Glomerular visceral epithelial cell (primary cell): ENCODE results near the gene USP24.
A peak's percentile ranks its signal among the peaks of the same experiment; 100 is the strongest.

ENCODE experiments used
- DNase-seq: peaks from one replicate; pipeline ENCODE4 v3.0.0-alpha.2; 2016; ENCODE audit errors: extremely low spot score

The USP24 gene, protein sequence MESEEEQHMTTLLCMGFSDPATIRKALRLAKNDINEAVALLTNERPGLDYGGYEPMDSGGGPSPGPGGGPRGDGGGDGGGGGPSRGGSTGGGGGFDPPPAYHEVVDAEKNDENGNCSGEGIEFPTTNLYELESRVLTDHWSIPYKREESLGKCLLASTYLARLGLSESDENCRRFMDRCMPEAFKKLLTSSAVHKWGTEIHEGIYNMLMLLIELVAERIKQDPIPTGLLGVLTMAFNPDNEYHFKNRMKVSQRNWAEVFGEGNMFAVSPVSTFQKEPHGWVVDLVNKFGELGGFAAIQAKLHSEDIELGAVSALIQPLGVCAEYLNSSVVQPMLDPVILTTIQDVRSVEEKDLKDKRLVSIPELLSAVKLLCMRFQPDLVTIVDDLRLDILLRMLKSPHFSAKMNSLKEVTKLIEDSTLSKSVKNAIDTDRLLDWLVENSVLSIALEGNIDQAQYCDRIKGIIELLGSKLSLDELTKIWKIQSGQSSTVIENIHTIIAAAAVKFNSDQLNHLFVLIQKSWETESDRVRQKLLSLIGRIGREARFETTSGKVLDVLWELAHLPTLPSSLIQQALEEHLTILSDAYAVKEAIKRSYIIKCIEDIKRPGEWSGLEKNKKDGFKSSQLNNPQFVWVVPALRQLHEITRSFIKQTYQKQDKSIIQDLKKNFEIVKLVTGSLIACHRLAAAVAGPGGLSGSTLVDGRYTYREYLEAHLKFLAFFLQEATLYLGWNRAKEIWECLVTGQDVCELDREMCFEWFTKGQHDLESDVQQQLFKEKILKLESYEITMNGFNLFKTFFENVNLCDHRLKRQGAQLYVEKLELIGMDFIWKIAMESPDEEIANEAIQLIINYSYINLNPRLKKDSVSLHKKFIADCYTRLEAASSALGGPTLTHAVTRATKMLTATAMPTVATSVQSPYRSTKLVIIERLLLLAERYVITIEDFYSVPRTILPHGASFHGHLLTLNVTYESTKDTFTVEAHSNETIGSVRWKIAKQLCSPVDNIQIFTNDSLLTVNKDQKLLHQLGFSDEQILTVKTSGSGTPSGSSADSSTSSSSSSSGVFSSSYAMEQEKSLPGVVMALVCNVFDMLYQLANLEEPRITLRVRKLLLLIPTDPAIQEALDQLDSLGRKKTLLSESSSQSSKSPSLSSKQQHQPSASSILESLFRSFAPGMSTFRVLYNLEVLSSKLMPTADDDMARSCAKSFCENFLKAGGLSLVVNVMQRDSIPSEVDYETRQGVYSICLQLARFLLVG (N-terminal part only)

DNA sequence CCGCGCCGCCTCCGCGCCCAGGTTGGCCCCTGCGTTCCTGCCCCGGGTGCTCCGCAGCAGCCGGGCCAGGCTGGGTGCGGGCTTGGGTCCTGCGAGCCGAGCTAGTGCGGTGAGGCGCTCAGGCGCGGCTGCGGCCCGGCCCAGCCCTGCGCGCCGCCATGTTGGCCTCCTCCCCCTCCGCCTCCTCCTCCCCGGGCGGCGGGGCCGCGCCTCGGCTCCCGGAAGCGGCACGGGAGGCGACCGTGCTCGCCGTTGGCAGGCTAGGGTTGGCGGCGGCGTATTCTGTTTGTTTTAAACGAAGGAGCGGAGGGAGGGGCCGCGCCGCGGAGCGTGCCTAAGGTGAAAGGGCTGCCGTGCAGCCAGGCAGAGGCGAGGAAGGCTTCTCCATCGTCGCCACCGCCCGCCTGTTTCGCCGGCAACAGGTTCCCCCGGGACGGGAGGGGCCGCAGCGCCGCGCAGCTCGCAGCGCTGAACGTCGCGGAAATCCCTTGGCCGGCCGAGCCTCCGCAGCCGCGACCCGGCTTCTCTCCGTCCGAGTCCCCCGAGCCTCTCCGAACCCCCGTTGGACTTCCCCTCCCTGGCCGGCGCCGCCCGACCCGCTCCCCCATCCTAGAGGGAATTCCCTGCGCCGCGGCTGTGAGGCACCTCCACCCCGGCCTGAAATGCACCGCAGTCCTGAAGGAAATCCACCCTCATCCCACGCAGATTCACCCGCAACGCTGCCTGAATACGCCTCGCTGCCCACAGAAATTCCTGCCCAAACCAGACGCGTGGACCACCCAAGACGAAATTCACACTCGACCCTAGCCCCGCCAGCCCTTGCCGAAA is at the start of gene USP24:
TSS of gene USP24 (minus strand) at position 171 of the 828 bp plus-strand sequence. CDS start 251 bp downstream, outside the sequence.
- DNase-seq, result peak; percentile 77

DNA sequence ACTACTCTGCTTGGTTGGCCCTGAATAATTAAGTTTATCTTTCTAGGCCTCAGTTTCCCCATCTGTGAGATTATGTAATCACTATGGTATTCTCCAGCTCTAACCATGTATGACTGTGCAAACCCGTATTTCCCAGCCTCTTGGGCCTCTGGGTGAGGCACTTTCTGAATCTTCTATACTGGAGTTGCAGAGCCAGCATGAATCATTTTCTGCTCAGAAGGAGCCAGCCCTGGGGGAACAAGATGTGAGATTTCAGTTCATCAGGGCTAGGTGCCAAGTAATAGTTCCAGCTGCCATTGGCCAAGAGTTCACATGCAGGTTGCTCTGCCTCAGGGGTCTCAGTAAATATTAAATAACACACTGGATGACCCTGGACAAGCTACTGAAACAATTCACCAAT is 47.7 kb upstream of the USP24 start:
- no peak for DNase-seq

DNA sequence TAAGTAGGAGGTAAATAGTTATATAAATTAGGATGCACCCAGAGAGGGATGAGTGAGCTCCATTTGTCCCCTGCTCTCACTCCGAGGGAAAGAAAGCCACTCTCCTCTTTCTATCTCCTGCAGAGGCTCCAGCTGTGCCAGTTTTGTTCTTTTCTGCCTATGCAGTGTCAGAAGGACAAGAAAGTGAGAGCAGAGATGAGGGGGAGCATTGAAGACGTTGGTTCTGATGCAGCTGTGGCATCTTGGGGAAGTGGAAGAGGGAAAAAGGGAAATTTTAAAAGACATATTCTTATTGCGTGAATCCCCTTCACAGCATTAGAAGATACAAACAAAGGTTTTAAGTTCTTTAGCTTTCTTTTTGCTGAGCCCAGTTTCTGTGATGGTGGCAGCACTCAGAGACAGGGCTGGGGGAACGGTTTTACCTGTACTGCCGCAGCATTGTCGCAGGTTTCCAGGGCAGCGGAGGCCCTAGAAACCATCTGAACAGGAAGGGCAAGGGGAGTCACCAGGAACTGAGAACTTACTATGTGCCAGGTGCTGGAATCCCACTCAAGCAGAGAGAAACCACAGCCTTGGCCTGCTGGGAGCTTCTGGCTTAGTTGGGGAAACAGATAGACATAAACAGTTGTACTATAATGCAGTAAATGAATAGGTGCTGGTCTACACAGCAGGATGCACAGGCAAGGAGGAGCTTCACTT is 44.9 kb upstream of the USP24 start:
- no peak for DNase-seq

DNA sequence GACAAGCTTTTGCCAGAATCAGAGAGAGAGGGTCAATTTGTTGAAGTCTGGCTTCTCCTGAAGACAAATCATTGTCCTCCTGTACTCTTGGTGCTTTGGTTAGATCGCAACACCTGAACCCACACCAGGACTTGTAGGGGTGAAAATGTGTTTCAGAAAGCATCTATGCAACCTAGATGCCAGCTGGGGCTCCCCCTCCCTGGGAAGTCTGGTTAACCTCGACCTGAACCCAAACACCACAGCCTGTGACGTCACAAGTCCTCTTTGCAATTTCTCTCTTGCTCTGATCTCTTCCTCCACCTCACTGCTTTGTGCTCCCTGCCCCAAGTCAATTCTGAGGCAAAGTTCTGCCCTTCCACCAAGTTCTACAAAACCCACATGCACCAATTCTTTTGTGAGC is 42.8 kb upstream of the USP24 start:
- no peak for DNase-seq

DNA sequence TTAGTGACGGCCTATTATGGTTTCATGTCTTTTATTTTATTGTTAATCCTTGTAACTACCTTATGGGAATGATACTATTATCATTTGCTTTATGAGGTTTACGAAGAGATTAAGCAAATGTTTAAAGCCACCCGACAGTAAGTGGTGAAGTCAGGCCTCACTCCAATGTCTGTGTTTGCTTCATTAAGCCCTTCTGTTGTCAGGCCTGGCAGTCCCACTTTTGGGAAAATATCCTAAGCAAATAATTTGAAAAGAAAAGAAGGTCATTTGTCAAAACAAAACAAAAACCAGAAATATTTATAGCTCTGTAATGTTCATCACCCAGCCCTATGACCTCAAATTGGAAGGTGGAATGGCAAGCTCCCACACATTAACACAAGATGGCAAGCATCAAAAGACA is 40.7 kb upstream of the USP24 start:
- no peak for DNase-seq

DNA sequence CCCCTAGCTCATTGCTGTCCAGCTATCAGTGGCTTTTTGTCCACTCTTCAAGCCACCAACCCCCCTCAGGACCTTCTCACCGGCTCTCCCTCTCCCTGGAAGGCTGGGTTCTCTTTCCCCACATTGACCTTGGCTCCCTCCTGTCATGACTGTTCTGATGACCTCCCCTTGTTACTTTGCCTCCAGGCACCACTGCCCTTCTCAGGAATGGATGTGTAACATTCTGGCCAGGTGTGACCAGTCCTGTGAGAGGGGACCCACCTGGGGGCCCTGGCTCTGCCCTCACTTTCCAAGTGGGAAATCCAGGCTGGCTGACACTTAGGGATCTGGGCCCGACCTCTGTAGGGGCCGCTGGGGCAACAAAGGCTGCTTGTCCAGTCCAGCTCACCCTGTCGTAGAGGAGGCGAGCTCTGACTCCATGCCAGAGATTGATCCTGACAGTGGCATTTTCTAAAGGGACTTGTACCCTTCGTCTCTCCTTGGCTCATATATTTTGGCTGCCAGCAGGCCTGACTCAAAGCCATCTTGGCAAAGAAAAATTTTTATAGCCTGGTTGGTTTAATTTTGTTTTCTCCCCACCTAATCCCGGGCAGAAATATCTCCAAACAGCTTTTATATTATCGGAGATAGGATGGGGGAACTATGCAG is 37.9 kb upstream of the USP24 start:
- DNase-seq, result no peak

DNA sequence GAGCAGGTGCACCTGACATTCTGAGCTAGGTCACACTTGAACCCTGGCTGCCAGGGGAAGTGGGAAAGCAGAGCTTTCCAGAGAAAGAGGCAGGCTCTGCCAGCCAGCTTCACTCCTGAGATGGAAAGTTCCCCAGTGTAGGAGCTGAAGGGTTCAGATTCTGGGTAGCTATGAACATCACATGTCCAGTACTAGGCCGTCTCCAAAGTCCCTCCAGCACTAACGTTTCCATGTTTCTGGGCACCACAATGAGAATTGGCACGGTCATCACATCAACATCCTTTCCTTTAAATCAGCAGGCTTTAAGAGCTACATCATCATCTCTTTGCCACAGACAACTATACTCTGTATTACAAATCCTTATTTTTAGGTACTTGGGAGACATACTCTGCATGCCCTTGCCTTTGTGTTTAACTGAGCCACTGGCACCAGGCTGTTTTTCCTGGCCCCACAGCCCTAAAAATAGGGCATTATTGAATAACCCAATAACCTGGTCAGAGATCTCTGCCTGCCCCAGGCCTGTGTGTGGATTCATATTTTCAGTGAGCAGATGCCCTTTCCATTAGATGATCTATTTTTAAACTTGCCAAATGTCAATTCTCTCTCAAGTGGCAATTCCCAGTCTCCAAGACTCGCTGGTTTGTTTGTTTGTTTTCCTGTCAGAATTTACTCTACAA is 35.4 kb upstream of the USP24 start:
- no peak for DNase-seq

DNA sequence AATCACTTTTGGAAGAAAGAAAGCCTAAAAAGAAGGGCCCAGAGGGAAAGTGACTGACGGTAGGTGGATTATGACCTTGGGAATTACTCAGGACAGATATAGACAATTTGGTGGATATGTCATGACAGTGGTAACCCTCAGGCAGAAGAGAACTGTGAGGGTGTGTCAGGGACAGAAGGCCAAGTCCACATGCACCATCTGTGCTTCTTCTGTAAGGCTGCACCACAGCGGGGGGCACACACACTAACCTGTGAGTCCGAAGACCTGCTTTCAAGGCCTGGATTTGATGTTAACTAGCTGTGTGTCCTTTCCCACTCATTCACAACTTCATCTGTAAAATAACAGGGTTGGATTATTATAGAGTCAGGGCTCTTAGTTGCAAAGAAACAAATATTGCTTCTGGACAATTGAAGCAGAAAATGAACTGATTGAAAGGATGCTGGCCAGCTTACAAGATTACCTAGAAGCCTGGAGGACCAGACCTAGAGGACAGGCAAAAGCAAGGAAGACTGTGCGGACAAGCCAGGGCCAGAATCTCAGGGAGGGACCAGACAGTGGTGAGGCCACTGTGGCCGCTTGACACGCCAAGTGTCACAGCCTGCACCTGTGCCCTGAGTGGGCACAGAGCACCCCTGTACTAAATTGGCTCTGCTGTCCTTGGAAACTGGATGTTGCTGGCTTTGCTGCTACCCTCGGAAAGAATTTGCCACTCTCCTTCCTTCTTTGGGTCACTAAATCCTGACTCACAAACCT is 34.7 kb upstream of the USP24 start:
- DNase-seq, result no peak

DNA sequence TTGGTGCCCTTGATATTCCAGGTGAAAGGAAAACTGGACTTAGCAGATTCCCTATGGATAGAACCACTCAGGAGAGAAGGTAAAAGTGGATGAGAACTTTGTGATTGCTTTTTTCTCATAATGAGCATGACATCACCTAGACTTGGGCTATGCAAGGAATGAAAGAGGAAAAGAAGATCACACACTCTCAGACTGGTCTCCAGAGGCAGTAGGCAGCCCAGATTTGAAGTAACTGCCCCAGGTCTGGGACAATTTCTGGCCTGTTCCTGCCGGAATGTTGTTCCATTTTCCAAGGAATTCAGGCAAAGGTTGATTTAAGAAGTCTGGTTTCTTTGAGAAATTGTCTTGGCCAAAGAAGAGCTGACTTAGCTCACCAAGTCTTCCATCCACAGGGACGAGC is 31.7 kb upstream of the USP24 start:
- DNase-seq, result no peak

DNA sequence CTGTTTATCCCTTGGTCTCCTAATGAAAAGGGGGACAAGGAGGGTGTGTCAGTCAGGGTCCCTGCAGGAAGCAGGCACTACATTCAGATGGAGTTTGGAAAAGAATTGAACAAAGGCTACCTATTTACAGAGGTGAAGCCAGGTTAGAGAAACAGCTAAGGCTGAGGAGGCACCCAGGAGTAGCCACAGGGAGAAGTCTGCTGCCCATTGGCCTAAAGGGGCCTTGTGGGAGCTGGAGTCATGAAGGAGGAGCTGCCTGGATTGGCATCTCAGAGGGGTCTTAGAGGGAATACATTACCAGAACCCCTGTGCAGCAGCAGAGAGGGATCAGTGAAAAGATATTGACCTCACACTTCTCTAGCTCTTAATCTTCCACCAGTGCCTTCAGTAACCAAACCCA is 31.2 kb upstream of the USP24 start:
- DNase-seq, result no peak

DNA sequence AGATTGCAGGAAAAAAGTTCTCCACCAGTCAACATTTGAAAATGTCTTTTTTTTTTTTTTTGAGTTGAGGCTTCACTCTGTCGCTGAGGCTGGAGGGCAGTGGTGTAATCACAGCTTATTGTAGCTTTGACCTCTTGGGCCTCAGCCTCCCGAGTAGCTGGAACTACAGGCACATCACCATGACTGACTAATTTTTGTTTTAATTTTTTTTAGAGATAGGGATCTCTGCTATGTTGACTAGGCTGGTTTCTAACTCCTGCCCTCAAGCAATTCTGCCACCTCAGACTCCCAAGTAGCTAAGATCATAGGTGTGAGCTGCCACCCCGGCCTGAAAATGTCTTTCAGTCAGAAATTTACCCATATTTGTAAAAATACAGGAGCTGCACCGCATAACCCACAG is 30.6 kb upstream of the USP24 start:
- no peak for DNase-seq

DNA sequence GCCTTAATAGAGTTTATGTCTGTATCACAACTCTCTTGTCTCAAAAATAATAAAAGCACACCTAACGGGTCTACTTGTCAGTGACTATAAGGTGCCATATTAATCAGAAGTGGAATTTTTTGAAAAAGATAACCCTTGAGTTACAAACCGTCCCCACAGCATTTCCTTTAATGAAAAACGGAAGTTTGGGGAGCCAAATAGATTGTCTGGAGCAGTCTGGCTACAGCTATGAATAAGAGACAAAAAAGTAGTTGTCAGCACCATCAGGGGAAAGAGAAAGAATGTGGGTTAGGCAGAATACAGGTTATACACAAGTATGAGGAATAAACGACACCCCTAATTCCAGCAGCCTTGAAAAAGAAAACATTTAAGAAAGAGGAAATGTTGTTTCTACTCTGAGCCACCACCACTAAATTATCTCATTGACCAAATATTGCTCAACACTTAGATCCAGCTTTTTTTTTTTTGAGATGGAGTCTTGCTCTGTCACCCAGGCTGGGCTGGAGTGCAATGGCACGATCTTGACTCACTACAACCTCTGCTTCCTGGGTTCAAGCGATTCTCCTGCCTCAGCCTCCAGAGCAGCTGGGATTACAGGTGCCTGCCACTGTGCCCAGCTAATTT is 29.4 kb upstream of the USP24 start:
- peak; percentile 17 for DNase-seq

DNA sequence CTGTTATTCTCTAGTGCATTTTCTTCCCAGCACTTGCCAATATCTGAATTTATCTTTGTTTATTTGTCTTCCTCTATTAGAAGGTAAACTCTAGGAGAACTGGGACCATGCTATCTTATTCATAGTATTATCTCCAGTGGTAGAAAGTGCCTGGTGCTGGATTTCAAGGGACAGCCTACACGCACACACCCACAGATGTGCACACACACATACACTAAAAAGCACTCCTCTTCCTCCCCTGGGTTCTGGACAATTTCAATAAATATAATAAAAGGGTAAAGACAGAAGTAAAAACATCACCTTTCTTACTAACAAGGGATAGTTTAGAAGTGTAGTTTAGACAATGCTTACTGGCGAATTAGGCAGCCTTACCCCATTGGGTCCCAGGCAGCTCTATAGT is 28.5 kb upstream of the USP24 start:
- DNase-seq, result no peak

DNA sequence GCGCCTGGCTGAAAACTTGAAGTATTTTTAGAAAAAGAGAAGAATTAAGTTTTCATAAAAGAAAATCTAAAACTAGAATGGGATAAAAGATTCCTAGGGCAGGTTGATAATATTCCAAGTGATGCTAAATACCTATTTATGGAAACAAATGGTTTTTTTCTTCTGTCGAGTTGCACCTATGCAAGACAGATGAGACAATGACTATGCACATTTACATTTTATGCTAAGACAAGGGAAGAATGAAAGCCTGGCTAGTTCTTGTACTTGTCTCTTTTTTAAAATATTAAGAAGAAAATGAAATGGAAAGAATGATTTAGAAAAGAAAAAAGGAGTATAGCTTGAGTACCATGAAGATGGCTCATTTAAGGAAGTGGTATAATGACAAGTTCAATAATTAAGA is 24.4 kb upstream of the USP24 start:
- DNase-seq, result no peak

DNA sequence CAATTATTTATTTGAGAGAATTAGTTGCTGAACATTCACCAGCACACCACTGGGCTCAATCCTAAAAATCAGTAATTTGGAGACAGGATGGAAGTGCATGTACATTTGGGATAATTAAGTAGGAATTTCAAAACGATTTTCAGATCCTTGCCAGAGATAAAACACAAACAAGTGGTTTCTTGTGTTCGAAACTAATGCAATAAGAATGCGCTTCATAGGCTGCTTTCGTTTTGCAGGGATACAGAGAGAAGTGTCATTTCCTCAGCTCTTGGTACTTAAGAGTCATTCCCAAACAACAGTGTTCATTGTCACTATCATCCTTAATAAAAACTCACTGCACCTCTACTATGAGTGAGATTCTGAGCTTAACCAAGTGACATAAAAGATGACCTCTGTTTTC is 20.6 kb upstream of the USP24 start:
- DNase-seq, result peak; percentile 29

DNA sequence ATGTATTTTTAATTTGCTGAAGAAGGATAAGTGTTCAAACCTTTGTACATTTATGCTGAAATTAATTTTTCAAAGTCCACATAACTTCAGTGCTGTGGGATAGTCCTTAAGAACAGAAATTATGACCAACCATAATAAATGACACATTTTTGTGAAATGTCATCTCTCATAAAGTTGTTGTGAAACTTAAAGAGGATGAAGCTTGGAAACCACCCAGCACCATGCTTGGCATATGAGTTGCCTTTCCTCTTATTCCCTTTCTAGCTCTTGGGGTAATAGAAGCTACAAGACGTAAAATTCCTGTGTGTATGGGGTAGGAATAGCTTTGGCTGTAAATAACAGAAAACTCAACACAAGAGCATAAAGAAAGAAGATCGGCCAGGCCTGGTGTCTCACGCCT is 18.9 kb upstream of the USP24 start:
- no peak for DNase-seq

DNA sequence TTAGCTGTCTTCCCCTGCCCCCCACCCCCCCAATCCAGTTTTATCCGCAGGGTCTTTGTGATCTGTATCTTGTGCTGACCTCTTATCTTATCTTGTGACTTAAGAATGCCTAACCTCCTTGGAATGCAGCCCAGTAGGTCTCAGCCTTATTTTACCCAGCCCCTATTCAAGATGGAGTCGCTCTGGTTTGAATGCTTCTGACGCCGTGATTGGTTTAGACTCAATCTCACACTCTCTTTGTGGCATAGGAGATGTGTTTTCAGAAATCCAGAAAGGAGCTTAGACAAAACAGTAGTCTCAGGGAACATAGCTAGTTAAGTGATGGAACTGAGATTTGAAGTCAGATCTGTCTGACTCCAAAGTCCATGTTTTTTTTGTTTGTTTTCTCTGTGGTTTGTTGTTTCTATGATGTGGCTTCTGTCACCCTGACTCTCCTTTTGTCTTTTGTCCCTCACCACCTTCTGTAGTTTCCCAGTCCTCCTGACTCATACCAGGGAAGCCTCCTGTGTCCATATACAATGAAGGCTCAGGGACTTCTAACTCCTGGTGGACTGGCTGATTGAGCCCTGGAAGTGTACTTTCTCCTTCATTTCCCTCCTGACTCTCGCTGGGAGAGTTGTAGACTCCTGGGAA is 18.1 kb upstream of the USP24 start:
- no peak for DNase-seq
